Chondrocyte (in vitro differentiated cells): ENCODE measurements around the gene ARHGAP26. TPM values are rescaled to one million over a fixed set of nuclear protein-coding genes. Genes with fewer than 3 reads are reported as not detected.
A peak's percentile ranks its signal among the peaks of the same experiment; 100 is the strongest.

Source experiments
- DNase-seq: peaks from one replicate; pipeline ENCODE4 v3.0.0; 2021; ENCODE audit warnings: mixed read lengths, low spot score
- H3K27ac Mint-ChIP-seq: one replicate; pipeline ENCODE4 v1.8.0; 2021; ENCODE audit warnings: mild to moderate bottlenecking, moderate library complexity, mixed read lengths; ENCODE audit not compliant: unreplicated experiment
- H3K27me3 Mint-ChIP-seq: 2 replicates; pipeline ENCODE4 v1.8.0; 2021; ENCODE audit warnings: low read depth, mixed read lengths
- H3K36me3 Mint-ChIP-seq: 2 replicates; pipeline ENCODE4 v1.8.0; 2021; ENCODE audit warnings: low read depth, mixed read lengths
- H3K4me1 Mint-ChIP-seq: 2 replicates; pipeline ENCODE4 v1.8.0; 2021; ENCODE audit warnings: low read depth, mild to moderate bottlenecking, mixed read lengths
- H3K4me3 Mint-ChIP-seq: one replicate; pipeline ENCODE4 v1.8.0; 2021; ENCODE audit warnings: mild to moderate bottlenecking, moderate library complexity, mixed read lengths; ENCODE audit not compliant: unreplicated experiment
- H3K9me3 Mint-ChIP-seq: 2 replicates; pipeline ENCODE4 v1.8.0; 2021; ENCODE audit warnings: low read depth, mixed read lengths
- total RNA-seq: library from RNA; stranded (reverse); gene quantifications from 3 replicates; pipeline ENCODE4 v1.2.1, GENCODE V29; 2021
- TF ChIP-seq, protein P1 (sequence below): fragments of 200-600 bp; sonication (generic); IDR thresholded peaks from 2 replicates; pipeline ENCODE4 v1.5.0; 2021; ENCODE audit warnings: antibody characterized with exemption, mild to moderate bottlenecking, moderate library complexity

The ARHGAP26 gene
- total RNA-seq, 1 donor from 2014 or later, result 16.4 TPM

DNA sequence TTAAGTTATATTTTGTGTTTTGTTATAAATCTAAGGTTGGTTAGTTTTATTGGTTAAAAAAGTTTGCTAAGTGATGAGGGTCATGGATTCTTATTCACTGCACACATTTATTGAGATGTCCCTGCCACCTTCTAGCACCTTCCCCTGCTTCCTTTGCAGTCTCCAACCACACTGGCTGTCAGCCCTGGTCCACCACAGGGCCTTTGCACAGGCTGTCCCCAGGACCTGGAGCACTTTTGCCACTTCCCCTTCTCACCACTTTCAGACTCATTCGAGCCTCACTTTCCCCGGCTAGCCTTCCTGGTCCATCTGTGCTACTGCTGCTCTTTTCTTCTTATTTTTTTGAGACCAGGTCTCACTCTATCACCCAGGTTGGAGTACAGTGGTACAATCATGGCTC, 45.3 kb downstream of the ARHGAP26 start:
- no peak overlapping the region for H3K4me3 Mint-ChIP-seq
- no peaks in the 10 kb centered on the region for H3K27me3 Mint-ChIP-seq
- TF ChIP-seq, protein P1, sequence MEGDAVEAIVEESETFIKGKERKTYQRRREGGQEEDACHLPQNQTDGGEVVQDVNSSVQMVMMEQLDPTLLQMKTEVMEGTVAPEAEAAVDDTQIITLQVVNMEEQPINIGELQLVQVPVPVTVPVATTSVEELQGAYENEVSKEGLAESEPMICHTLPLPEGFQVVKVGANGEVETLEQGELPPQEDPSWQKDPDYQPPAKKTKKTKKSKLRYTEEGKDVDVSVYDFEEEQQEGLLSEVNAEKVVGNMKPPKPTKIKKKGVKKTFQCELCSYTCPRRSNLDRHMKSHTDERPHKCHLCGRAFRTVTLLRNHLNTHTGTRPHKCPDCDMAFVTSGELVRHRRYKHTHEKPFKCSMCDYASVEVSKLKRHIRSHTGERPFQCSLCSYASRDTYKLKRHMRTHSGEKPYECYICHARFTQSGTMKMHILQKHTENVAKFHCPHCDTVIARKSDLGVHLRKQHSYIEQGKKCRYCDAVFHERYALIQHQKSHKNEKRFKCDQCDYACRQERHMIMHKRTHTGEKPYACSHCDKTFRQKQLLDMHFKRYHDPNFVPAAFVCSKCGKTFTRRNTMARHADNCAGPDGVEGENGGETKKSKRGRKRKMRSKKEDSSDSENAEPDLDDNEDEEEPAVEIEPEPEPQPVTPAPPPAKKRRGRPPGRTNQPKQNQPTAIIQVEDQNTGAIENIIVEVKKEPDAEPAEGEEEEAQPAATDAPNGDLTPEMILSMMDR, result no peak
- no peak for DNase-seq
- no peaks in the 10 kb centered on the region for H3K9me3 Mint-ChIP-seq
- H3K27ac Mint-ChIP-seq, result no peak overlapping the region
- H3K36me3 Mint-ChIP-seq, result peaks cover 1% of the 10 kb centered on the region
- H3K4me1 Mint-ChIP-seq, result peaks cover 48% of the 10 kb centered on the region

DNA sequence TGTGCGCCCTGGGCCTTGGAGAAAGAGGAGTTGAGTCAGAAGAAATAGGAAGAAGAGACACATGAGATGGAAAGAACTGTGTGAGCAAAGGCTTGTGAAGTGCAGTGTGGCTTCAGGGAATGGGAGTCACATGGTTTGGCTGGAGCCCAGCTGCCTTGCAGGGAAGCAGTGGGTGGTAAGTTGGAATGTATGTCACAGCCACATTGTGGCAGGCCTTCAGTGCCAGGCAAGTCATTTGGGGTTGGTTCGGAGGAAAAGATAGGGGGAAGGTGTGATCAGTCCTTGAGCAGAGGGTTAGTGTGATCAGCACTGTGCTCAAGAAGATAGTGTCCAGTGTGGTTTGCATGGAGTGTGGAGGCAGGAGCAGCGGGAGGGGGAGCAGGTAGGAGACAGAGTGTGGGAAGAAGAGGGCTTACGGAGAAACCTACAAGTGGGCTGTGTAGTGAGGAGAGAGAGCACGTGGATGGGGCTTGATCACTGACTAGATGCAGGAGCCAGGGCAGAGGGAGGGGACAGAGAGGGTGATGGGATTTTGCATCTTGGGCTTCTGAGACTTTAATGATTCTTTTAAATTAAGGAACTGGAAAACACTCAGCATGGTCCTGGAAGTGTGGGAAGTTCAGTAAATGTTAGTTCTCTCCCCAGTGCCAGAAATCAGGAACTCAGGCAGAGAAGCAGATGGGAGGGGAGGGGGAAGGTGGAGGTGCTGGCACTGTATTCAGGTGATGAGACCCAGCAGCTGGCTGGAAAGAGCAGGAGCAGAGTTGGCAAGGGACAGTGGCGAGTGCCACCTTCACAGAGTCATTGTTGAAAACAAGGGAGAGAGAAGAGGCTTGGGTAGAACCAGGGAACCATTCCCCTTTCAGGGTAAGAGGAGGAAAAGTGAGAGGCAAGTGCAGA, 46.6 kb downstream of the ARHGAP26 start:
- peaks cover 47% of the 10 kb centered on the region for H3K4me1 Mint-ChIP-seq
- no peaks in the 10 kb centered on the region for H3K9me3 Mint-ChIP-seq
- H3K27me3 Mint-ChIP-seq, result no peaks in the 10 kb centered on the region
- H3K4me3 Mint-ChIP-seq, result no peak overlapping the region
- peak overlapping the region; percentile 74 for H3K27ac Mint-ChIP-seq
- TF ChIP-seq, protein P1, result no peak
- peaks cover 1% of the 10 kb centered on the region for H3K36me3 Mint-ChIP-seq
- no peak for DNase-seq

GRCh38 chr5:142817949-142818431, 47.8 kb downstream of the ARHGAP26 start:
- DNase-seq, result no peak
- no peaks in the 10 kb centered on the region for H3K9me3 Mint-ChIP-seq
- H3K27me3 Mint-ChIP-seq, result no peaks in the 10 kb centered on the region
- peak overlapping the region; percentile 74 for H3K27ac Mint-ChIP-seq
- TF ChIP-seq, protein P1, result no peak
- peaks cover 53% of the 10 kb centered on the region for H3K4me1 Mint-ChIP-seq
- peaks cover 1% of the 10 kb centered on the region for H3K36me3 Mint-ChIP-seq
- no peak overlapping the region for H3K4me3 Mint-ChIP-seq

DNA sequence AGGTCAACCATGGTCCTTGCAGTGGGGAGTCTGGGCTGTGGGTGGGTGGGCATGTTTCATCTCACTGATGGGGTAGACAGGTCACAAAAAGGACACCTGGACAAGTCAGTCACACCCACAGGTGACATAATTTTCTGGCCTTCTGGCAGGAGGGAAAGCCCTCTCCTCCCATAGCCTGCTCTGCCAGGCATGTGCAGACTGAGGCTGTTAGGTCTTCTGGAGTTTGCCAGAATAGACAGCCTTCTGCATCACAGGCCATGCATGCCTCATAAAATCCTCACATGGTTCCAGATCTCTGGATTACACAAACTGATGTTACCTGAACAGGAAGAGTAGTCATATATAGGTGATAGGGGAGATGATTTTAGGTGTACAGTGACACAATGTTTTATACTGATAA, 49.1 kb downstream of the ARHGAP26 start:
- peaks cover 60% of the 10 kb centered on the region for H3K4me1 Mint-ChIP-seq
- H3K9me3 Mint-ChIP-seq, result no peaks in the 10 kb centered on the region
- no peak overlapping the region for H3K4me3 Mint-ChIP-seq
- peaks cover 1% of the 10 kb centered on the region for H3K36me3 Mint-ChIP-seq
- TF ChIP-seq, protein P1, result no peak
- no peaks in the 10 kb centered on the region for H3K27me3 Mint-ChIP-seq
- DNase-seq, result no peak
- no peak overlapping the region for H3K27ac Mint-ChIP-seq

DNA sequence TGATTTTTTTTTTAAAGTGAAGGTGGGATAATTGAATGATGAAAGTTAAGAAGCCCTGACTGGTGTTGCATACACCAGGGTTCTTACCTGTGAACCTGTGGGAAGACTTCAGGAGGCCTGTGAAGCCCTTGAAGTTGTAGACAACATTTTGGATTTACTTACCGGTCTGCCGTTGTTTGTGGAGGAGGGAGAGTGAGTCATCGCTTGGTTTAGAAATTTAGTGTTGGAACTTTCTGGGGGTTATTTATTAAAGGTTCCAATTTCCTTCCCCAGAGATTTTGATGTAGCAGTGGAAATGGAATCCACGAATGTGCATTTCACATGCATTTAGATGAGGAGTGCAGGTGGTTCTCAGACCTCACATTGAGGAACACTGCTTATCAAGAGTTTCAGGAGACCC, 49.6 kb downstream of the ARHGAP26 start:
- TF ChIP-seq, protein P1, result no peak
- no peak for DNase-seq
- Mint-ChIP-seq H3K27ac (no peak overlapping the region), H3K9me3 (no peaks in the 10 kb centered on the region), H3K36me3 (peaks cover 1% of the 10 kb centered on the region), H3K27me3 (no peaks in the 10 kb centered on the region), H3K4me3 (no peak overlapping the region), H3K4me1 (peaks cover 56% of the 10 kb centered on the region)
